ENCODE measurements around the gene RABGAP1L.

The RABGAP1L gene

DNA sequence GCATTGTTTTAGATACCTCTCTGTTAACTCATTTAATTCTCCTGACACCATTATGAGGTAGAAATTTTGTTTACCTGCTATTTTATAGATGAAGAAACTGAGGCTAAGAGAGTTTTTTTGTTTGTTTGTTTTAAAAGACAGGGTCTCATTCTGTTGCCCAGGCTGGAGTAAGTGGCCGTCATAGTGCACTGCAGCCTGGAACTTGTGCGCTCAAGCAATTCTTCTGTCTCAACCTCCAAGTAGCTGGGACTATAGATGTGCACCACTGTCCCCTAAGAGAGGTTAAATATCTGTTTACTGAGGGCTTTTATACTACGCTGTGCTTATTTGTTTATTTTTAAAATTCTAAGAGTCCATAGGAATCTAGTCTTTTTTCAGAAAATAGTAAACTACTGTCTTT lies 796.8 kb downstream of the RABGAP1L start:
- DNase-seq, result no peak

DNA sequence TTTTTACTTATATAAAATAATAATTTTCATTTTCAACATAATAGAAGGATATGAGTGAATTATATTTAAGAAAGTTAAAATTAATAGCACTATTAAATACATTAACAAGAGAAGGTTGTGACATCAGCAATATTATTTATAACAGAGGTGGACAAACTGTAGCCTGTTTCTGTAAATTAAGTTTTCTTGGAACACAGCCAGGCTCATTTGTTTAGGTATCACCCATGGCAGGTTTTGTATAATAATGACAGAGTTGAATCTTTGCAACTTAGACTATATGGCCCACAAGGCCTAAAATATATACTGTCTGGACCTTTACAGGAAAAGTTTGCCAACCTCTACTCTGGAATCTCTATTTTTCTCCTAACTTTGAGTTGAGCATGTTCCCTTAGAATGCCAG lies 797.7 kb downstream of the RABGAP1L start:
- DNase-seq, result no peak

DNA sequence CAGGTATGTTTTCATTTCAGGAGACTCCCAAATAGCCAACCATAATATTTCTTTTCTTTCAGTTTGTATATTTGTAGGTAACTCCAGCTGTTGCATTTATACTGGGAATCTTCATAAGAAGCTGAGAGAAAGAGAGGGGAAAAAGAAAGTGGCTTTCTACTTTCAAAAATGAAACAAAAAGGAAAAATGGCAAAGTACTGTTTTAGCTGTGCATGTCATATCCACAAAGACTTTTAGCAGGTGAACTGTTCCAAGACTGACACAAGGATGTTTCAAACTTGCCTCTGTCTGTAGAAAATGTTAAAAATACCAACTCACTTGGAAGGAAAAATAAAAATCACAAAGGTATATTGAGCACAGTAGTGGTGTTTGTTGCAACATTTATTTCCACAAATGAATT lies 798.5 kb downstream of the RABGAP1L start:
- no peak for DNase-seq

DNA sequence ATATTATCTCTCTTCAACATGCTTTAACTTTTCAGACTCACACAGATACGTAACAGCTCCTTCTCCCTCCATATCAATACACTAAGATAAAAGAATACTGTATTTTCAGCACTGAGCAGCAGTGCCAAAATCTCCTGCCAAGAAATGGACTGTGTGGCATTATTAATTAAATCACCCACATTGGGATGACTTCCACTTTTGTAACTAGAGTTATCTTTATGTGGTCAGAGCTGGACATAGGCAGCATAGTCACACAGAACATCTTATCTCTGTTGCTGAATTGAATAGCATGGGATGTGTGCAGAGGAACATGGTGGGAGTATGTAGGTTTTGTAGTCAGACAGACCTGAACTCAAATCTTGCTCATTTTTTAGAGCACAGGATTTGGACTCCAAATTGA lies 799.1 kb downstream of the RABGAP1L start:
- DNase-seq, result no peak

DNA sequence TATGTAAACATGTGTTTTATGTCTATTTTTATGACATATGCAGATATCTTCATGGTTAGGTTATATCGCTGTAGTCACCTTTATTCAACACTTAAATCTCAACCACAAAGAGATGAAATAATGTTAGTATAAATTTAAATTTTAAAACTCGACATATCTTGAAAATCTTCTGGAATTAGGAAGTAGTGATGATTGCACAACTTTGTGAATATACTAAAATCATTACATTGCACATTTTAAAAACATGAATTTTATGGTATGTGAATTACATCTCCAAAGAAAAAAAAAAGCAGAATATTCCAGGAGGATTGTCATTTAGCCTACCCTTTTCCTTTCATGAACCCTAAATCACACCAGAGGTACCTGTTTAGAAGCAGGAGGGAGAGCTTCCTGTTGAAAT lies 801.0 kb downstream of the RABGAP1L start:
- DNase-seq, result no peak

DNA sequence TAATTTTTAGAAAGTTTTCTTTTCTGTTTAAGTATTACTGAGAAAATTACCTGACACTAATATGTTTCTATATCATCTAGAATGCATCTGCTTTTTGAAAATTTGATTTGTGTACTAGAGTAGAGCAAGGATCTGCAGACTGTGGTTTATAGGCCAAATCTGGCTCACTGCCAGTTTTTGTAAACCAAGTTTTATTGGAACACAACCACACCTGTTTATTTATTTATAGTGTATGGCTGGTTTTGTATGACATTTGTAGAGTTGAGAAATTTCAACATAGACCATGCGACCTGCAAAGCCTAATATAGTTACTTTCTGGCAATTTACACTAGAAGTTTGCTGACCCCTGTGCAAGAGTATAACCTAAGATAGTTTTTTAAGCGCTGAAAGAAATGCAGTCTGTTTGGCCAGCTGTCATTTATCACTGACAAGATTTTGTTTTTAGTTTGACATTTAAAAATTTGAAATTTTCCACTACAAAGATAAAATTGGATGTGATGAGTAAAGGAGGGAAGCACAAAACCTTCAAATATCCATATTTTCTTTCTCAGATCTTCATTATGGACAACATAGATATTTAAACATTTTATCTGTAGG lies 804.3 kb downstream of the RABGAP1L start:
- no peak for DNase-seq

DNA sequence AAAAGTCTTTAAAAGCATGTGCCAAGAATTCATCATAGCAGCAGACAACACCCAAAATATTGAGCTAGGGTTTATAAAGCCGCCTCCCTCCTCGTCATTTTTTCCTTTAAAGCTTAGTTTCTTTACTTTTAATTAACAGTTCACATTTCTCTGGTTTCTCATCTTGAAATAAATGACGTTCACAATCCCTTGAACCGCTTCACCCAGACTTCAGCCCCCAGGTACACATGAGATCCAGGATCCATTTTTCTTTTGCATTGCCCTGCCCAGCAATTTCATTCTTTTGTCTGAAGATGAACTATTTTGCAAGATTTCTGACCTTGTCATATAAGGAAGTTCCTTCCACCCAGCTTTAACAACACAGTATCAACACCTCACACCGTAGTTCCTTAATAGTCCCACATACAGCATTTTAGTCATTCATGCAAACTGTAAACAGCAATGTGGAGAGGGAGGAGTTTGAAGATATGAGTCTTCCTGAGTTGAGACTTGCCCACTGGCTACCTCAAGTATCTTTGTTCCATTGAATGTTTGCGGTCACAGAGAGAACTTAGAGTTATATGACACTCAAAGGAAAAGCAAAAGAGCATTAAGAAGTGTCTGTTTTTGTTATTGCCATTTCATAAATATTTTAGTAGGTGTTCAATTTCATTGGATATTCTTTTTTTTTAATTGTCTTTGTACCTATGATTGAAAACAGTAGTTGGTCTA lies 805.1 kb downstream of the RABGAP1L start:
- DNase-seq, result no peak

DNA sequence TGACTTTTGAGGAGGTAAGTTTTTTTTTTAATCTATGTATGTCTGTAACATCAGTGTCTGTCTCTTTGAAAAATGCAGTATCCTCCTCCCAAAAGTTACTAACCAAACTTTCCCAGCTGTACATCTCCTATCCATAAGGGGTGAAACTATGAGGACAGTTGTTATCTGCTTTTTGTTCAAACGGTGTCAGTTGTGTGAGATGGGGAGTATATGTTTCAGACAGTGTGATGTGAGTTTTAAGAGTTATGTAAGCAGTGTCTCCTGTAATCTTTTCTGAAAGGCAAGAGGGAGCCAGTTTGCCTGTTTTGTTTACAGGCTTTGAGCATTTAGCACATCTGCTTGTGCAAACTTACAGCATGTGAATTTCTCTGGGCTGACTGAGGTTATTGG lies 805.6 kb downstream of the RABGAP1L start:
- no peak for DNase-seq

DNA sequence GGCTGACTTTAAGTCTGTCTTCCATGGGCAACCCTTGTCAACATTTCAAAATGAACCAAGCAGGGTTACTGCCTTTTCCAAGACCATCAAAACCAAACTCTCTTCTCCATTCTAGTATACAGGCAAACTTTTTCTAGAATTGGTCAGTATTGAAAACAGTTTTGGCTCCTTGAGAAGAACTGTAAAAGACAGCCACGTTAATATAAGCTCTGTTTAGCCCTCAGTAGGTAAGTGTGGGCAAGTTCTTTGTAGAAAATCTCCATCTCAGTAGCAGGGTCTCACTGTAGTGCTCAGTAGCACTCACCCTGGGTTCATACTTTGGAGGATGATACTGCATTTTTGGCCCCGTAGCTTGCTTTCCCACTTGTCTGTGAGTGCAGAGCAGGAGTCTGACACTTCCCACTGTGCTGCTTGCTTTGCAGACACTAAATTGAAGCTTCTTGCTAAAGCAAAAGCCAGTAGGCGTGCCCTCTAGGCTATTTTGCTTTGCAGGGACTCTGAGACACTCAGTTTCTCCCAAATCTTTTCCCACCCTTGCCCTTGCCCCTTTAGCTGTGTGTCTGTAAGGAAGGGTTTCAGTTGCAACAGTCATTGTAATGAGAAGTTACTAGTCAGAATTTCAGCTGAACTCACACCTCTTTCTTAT lies 806.2 kb downstream of the RABGAP1L start:
- no peak for DNase-seq

DNA sequence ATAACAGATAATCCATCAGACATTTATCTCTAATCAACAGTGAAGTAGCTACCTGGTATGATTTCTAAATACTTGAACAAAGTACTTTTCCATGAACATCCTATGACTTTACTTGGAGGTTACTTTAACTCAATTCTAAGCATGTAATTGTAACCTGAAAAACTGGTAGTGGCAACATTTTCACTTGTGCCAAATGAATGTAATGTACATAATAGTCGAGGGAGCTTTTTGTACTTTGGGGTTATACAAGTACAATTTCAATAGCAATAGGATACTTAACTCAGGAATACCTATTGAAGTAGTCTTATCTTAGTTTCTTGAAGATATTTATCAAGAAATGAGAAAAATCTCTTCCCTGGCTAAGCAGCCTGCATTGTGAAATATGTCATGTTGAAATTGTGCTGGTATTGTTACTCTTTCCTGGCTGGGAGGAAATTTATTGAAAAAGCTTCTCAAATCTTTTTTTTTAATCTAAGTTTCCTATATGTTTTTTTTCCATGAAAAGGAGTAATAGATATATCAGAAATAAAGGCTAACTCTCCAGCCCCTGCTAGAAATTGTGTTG lies 806.8 kb downstream of the RABGAP1L start:
- no peak for DNase-seq

DNA sequence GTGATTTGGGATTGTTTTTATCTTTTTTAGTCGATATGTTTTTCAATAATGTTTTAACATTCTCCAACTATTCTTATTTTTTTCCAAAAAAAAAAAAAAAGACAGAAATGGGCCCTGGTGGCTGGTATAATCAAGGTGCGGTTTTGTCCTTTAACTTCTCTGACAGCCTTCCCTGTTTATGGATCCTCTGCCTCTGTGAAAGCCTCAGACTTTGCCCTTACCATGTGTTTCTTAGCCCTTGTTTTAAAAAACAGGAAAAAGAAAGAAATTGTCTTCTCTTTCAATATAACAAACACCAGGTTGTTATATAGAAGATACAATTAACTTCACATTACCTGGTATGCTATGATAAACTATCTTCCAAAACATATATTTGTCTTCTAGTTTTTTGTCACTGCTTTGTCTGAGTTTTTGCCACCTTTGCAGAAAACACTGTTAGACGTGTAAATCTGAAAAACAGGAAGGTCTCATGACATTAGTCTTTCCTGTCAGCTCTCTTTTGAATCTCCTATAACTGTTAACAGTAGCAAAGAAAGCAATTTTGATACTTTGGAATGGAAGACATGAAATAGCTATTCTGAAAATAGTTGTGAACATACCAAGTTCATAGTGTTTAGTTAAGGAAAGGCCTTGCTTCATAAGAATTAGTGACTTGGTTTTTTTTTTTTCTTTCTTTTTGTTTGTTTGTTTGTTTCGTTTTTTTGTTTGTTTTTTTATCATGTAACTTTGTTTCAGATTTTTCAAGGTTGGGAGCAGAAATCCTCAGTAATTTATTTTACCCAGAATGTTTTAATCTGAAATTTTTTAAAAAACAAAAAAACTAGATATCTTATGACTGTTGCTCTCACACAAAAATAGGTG lies 808.8 kb downstream of the RABGAP1L start:
- DNase-seq, result no peak

DNA sequence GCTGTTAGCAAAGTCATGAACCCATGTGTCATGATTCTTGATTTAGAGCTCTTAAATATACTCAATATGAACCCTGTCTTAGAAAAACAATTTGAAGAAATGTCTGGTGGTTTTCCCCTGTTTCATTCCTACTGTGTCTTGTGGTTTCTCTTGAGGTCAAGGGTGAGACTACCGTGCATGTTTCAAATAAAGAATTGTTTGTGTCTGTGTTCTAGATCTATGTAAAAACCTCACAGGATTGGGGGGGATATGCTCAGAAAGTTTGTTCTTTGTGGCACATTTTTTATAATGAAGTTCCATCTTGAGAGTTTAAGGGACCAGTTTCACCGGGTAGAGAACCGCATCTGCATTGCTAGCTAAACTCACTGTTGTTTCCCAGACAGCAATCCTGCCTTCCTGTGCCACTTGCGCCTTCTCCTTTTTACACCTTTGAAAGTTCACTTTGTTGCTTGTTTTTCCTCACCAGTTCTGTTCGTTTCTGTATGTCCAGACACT lies 809.5 kb downstream of the RABGAP1L start:
- DNase-seq, result no peak

DNA sequence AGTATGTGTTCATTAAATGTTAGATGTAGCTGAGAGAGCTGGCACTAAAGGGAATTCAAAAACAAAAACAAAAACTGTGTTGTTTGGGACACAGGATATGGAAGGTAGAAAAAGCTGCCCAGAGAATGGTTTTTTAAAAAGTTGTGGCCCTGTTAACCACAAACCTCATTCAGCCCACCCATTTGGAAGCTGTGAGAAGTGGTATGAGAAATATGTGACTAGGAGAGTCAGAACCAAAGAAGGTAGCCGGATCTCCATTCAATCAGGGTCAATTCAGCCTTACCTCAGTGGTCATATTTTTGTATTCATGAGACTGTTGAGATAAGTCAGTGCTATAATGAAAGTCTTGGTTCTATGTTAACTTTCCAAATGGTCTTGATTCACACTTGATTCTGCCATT lies 810.7 kb downstream of the RABGAP1L start:
- no peak for DNase-seq

DNA sequence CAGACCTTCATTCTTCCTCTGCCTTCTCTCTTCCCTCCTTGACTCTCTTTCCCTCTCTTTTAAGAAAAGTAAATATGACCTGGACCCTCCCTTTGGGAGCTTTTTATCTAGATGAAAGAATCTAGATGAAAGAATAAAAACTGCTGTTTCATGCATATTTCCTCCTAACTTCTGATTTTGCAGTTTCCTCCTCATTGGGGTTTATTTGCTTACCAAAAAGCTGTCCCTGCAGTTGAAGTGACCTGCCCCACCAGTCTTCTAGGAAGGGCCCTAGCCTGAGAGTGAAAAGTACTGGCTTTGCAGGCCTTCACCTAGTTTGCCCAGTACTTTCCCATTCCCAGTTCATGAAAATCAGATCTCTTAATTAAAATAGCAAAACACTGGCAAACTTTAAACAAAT lies 812.1 kb downstream of the RABGAP1L start:
- no peak for DNase-seq

DNA sequence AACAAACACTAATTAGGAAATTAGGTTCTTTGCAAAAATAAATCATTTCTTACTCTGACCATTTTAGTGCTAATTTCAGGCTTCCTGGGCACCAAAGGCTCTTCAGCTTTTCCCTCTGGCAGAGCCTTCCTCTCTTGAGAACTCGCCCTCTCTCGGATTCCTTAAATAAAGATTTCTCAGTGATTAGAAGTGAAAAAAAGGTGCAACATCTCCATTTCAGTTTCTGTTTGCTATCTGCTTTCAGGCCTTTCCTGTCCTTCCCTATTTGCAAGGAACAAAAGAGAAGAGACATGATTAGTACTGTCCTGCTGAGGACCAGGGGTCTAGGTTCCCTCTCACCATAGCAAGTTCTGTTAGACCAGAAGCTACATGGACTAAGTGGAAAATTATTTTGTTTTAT lies 812.6 kb downstream of the RABGAP1L start:
- no peak for DNase-seq

DNA sequence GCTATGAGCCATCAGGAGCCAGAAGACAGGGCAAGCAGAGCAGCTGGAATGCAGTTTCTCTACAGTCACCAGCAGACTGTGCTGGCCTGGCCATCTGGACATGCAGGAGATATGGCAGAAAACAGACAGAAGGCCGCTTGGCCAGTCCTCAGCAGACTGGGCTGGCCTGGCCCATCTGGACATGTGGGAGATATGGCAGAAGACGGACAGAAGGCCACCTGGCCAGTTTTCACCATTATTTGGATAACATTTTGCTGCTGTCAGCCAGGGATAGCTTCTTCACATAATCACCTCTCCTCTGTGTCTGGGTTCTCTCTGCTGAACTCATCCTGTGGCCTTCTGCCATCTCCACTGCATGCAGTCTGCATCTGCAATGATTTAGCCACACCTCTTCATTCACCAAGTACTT lies 815.4 kb downstream of the RABGAP1L start:
- no peak for DNase-seq

DNA sequence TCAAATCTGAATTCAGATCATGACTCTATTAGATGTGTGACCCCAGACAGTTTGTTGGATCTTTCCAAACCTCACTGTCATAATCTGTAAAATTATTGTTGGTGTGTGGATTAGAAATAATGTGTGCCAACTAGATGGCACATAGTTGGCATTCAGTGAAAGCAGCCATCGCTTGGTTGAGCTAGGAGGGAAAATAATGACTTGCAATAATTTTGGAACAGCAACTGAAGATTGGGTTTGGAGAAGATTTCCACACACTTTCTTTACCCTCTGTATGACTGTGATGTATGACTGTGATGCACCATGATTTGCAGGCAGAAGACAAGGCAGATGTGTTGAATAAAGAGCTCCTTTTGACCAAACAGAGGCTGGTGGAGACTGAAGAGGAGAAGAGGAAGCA lies 816.4 kb downstream of the RABGAP1L start:
- DNase-seq, result no peak

DNA sequence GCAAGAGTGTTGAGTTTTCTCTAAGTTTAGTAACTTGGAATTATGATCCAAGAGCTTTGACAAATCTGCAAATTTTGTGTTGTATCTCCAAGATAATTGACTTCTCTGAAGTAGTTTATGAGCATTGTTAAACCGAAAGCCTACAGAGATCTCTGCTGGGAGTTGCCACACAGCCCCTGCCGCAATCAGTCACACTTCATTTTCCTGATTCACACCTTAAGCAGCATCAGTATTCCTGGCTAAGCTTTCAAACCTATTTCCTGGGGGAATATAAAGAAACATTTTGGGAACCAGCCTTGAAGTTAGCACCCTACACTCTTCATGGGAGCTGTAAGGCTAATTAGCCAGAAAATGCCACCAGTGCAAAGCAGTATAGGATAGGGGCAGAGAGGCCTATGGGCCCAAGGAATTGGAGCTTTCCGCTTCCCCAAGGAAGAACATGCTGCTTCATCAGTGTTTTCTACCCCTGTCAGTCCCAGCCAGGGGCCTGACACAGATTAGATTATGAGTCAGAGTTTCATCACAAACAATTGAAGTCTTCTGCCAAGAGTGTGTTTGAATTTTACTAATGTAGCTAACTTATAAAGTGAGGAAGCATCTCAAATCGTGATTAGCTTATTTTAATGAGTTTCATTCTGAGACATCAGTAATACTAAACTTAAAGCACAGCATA lies 817.3 kb downstream of the RABGAP1L start:
- no peak for DNase-seq

DNA sequence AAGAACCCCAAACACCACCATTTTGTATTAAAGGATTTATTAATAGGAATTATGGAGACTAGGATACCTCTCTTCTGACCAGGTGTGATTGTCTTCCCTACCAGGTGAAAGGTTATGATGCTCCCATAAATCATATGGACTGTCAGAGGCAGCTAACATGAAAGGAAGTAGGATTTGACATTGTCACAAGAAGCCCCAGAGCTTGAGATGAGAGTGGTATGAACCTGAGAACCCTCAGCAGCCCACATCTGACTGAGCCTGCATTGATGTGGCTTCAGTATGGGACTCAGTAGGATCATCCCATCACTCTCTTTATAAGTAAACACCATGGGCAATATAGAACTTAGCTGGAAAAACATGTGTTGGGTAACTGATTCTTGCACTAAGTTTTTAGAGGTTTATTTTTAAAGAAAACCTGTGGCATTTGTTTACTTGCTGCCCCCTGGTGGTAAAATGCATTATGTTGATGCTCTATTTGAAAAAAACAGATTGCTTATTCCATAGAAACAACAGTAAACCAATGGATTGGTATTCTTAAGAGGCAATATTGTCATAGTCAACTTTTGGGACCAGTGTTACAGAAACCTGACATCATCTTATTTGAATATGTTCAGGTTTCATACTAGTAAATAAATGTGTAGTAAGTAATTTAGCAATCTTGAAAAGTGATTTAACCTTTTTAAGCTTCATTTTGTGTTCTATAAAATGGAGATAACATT lies 823.8 kb downstream of the RABGAP1L start:
- DNase-seq, result no peak

DNA sequence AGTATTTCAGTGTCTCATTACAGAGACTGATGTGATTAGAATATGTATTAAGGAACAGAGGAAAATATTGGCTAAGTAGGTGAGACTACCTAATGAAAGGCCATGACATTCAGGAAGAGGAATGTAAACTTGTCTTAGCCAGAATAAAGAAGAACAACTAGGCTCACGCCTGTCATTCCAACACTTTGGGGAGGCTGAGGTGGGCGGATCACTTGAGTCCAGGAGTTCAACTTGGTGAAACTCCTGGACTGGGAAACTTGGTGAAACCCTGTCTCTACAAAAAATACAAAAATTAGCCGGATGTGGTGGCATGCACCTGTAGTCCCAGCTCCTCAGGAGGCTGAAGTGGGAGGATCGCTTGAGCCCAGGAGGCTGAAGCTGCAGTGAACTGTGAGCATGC lies 825.6 kb downstream of the RABGAP1L start:
- no peak for DNase-seq

DNA sequence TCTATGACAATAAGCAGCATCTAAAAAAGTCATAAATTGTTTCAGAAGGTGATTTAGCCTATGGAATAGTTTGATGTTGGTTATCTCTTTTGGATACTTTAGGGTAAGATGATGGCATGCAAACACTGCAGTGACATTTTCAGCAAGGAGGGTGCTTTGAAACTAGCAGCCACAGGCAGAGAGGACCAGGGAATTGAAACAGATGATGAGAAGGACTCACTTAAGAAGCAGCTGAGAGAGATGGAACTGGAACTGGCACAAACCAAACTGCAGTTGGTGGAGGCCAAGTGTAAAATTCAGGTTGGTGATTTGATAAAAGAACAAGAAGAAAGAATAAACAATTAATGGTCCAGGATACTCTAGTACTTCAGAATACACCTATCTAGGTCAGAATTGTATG lies 829.2 kb downstream of the RABGAP1L start:
- DNase-seq, result no peak

DNA sequence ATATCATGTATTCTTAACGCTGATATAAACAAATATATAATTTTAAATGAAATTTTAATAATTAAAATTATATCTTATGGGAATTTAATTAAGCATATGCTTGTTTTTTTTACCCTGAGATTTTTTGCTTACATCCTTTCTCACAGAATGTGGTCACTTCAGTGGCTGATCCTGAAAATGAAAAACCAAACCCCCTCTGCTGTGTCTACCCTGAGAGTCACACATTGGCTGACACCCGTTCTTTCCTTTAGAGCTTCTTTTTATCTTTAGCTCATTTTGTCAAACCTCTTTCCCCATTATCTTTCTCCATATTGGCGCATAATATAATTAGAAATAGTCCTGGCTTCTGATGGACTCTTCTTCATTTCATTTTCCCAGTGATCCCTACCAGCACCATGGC lies 829.7 kb downstream of the RABGAP1L start:
- no peak for DNase-seq

Data from activated naive CD4-positive, alpha-beta T cell treated with anti-CD3 and anti-CD28 coated beads, Interleukin-2, amount 50 U/mL, for 16 hours (primary cell).